Mesodermal cell (in vitro differentiated cells): ENCODE results near the gene LPXN. TPM values are rescaled to one million over a fixed set of nuclear protein-coding genes. Genes with fewer than 3 reads are reported as not detected.

ENCODE experiments used
- H3K27ac ChIP-seq: 2 replicates; pipeline ENCODE4 v1.7.0; 2013; ENCODE audit warnings: mild to moderate bottlenecking, low read depth, low read length, moderate library complexity; ENCODE audit not compliant: severe bottlenecking
- H3K36me3 ChIP-seq: 2 replicates; pipeline ENCODE4 v1.7.1; 2013; ENCODE audit warnings: mild to moderate bottlenecking, low read length, moderate library complexity; ENCODE audit not compliant: control insufficient read depth, insufficient read depth
- H3K4me1 ChIP-seq: one replicate; pipeline ENCODE4 v1.7.1; 2013; ENCODE audit warnings: mild to moderate bottlenecking, low read length; ENCODE audit not compliant: insufficient read depth, control insufficient read depth, poor library complexity, severe bottlenecking
- H3K4me3 ChIP-seq: 2 replicates; pipeline ENCODE4 v1.7.0; 2013; ENCODE audit warnings: low read length, control low read depth, mild to moderate bottlenecking; ENCODE audit not compliant: insufficient read depth, poor library complexity, severe bottlenecking; ENCODE audit errors: extremely low read depth
- H3K9me3 ChIP-seq: 2 replicates; pipeline ENCODE4 v1.7.1; 2013; ENCODE audit warnings: mild to moderate bottlenecking, low read length, moderate library complexity; ENCODE audit not compliant: control insufficient read depth
- WGBS, 2 experiments: methylation state at CpG; one replicate each; pipeline ENCODE4 v1.1.5; 2013; ENCODE audit warnings: missing lambda C conversion rate in 2 of 2; ENCODE audit not compliant: insufficient coverage in 2 of 2; 5-methylcytosine and 5-hydroxymethylcytosine counted together
- polyA plus RNA-seq, 2 experiments: library from polyadenylated mRNA; stranded (reverse); fragments of 50-300 nt; gene quantifications; one replicate each; pipeline ENCODE4 v1.2.3, GENCODE V29; 2013

The LPXN gene
- polyA plus RNA-seq (2013, experiment 1 of 2), result 2.5 TPM
- 2.2 TPM for polyA plus RNA-seq (2013, experiment 2 of 2)

GRCh38 chr11:58575377-58576020 lies at the start of gene LPXN:
TSS of gene LPXN (minus strand) at chr11:58575856. CDS start at chr11:58575772, 84 bp downstream.
- H3K4me1 ChIP-seq, result peaks cover 1% of the 10 kb centered on the region
- H3K36me3 ChIP-seq, result no peaks in the 10 kb centered on the region
- no peak within 1 kb of the TSS for H3K4me3 ChIP-seq
- H3K9me3 ChIP-seq, result no peaks in the 10 kb centered on the region
- no peak within 1 kb of the TSS for H3K27ac ChIP-seq
- WGBS, 2 experiments, result 96% methylated on average over 4 of the region's 6 CpGs

GRCh38 chr11:58625086-58625485 lies 49.4 kb upstream of the LPXN start:
- Histone ChIP-seq H3K9me3 (no peaks in the 10 kb centered on the region), H3K4me3 (no peak overlapping the region), H3K27ac (no peak overlapping the region), H3K36me3 (peaks cover 42% of the 10 kb centered on the region), H3K4me1 (peaks cover 26% of the 10 kb centered on the region)
- WGBS, 2 experiments, result 93 to 96% methylated on average over 3 of the region's 4 CpGs

DNA sequence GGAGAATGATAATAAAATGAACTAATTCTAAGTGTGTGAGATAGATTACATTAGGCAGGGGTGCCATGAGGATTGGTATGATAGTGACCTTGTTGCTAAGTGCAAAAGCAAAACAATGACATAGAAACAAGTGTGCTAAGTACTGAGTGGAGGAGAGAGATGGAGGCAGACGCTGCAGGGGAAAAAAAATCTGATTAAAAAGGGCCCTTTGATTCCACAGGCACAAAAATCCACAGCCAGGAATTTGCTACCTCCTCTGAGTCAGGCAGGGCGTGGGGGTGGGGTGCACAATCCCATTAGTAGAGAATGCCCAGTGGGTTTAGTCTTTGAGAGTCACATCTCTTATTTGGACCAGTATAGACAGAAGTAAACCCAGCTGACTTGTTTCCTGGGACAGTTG lies 46.7 kb upstream of the LPXN start, which contains the start of gene CNTF:
Gene CNTF, plus strand, starts transcription at position 322 of the 400 bp plus-strand sequence. CDS start 88 bp downstream, outside the sequence.
- Histone ChIP-seq H3K27ac (no peak within 1 kb of the TSS), H3K4me3 (no peak within 1 kb of the TSS), H3K36me3 (peaks cover 67% of the 10 kb centered on the region), H3K4me1 (peaks cover 17% of the 10 kb centered on the region), H3K9me3 (no peaks in the 10 kb centered on the region)
- 86 to 93% methylated on average over 1 to 2 of the region's 2 CpGs for WGBS, 2 experiments

GRCh38 chr11:58621586-58622262 lies 46.1 kb upstream of the LPXN start:
- no peaks in the 10 kb centered on the region for H3K9me3 ChIP-seq
- H3K4me3 ChIP-seq, result no peak overlapping the region
- H3K36me3 ChIP-seq, result peaks cover 70% of the 10 kb centered on the region
- H3K4me1 ChIP-seq, result peaks cover 13% of the 10 kb centered on the region
- WGBS, 2 experiments, result 100% methylated on average over 1 of the region's 4 CpGs; no CpG with 5 or more reads in 1 of the 2 experiments
- H3K27ac ChIP-seq, result no peak overlapping the region

- H3K4me3 ChIP-seq, result no peak overlapping the region
- peaks cover 78% of the 10 kb centered on the region for H3K36me3 ChIP-seq
- WGBS, 2 experiments, result 94 to 100% methylated on average over 3 to 4 of the region's 4 CpGs
- no peaks in the 10 kb centered on the region for H3K9me3 ChIP-seq
- no peaks in the 10 kb centered on the region for H3K4me1 ChIP-seq
- no peak overlapping the region for H3K27ac ChIP-seq
Observed at GRCh38 chr11:58617976-58618557, 42.4 kb upstream of the LPXN start.

DNA sequence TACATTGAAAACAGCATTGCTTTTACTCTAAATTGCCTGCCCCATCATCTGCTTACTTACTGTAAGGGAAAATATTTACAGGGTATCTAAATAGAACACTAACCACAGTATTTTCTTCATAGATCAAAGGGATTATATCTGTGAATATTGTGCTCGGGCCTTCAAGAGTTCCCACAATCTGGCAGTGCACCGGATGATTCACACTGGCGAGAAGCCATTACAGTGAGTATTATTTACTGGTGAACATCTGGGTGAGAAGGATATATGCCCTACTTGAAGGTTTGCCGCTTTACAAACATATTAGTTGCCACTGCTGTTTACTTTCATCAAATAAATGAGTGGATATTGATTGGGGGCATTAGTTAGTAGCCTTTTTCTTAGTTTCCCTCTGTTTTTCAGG lies 40.9 kb upstream of the LPXN start:
- H3K27ac ChIP-seq, result no peak overlapping the region
- H3K4me1 ChIP-seq, result no peaks in the 10 kb centered on the region
- peaks cover 80% of the 10 kb centered on the region for H3K36me3 ChIP-seq
- H3K9me3 ChIP-seq, result no peaks in the 10 kb centered on the region
- H3K4me3 ChIP-seq, result no peak overlapping the region
- WGBS, 2 experiments, result 100% methylated on average over 3 of the region's 4 CpGs; no CpG with 5 or more reads in 1 of the 2 experiments

DNA sequence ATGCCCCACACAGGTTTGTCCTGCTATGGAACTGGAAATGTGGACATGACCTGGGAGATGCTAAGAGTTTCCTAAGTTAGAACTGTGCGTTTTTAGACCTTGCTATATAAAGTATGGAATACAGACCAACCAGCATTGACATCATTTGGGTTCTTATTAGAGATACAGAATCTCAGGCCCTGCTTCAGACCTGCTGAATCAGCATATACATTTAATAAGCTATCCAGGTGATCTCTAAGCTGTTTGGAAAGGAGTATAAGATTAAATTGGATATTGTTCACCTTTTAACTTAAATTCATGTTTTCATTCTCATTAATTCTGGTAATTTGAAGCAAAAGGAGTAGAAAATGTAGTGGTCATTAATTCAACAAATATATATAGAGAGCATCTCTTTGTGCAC lies 39.9 kb upstream of the LPXN start:
- H3K36me3 ChIP-seq, result peaks cover 84% of the 10 kb centered on the region
- no peak overlapping the region for H3K27ac ChIP-seq
- 100% methylated on average over 1 of the region's 1 CpG; no CpG with 5 or more reads in 1 of the 2 experiments for WGBS, 2 experiments
- no peaks in the 10 kb centered on the region for H3K4me1 ChIP-seq
- no peaks in the 10 kb centered on the region for H3K9me3 ChIP-seq
- no peak overlapping the region for H3K4me3 ChIP-seq

DNA sequence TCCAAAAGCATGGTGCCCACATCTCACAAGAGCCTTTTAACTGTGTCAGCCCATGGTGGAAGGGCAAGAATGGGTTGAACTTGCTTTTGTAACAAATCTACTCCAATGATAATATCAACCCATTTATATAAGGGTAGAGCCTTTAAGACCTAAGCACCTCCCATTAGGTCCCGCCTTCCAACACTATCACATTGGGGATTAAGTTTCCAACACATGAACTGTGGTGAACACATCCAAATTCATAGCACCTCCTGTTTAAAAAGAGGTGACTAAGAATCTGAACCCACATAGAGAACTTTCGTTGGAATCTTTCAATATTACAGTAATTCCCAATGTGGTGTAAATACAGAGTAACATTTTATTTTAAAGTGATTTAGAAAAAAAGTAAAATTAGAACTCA lies 37.6 kb upstream of the LPXN start:
- Histone ChIP-seq H3K27ac (no peak overlapping the region), H3K4me3 (no peak overlapping the region), H3K36me3 (peaks cover 73% of the 10 kb centered on the region), H3K4me1 (no peaks in the 10 kb centered on the region), H3K9me3 (no peaks in the 10 kb centered on the region)
- WGBS, 2 experiments, result no CpG with 5 or more reads among the region's 2 CpGs

DNA sequence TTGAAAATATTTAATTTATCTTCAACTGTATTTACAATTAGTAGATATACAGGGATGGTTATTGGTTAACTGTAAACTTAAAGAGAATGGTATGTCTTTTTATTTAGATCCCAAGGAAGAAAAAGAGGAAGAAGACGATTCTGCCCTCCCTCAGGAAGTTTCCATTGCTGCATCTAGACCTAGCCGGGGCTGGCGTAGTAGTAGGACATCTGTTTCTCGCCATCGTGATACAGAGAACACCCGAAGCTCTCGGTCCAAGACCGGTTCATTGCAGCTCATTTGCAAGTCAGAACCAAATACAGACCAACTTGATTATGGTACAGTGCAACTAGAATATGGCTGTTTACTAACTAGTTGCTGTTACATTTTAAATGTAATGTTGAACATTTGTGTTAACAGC lies 34.1 kb upstream of the LPXN start:
- Histone ChIP-seq H3K4me3 (no peak overlapping the region), H3K27ac (no peak overlapping the region), H3K4me1 (no peaks in the 10 kb centered on the region), H3K9me3 (no peaks in the 10 kb centered on the region), H3K36me3 (peaks cover 41% of the 10 kb centered on the region)
- WGBS, 2 experiments, result 90 to 96% methylated on average over 7 of the region's 8 CpGs

DNA sequence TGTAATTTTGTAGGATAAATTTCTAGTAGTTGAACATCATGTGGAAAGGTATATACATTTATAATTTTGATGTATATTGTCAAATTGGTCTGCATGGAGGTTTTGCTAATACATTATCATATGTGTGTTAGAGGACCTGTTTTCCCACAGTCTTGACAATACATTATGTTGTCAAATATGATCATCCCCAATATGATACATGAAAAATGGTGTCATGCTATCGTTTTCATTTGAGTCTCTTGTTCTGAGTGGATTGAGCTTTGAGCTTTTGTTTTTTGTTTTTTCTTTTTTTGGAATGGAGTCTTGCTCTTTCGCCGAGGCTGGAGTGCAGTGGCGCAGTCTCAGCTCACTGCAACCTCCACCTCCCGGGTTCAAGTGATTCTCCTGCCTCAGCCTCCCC lies 32.7 kb upstream of the LPXN start:
- H3K27ac ChIP-seq, result no peak overlapping the region
- no peaks in the 10 kb centered on the region for H3K9me3 ChIP-seq
- H3K36me3 ChIP-seq, result peaks cover 29% of the 10 kb centered on the region
- no peak overlapping the region for H3K4me3 ChIP-seq
- 91% methylated on average over 2 of the region's 5 CpGs; no CpG with 5 or more reads in 1 of the 2 experiments for WGBS, 2 experiments
- no peaks in the 10 kb centered on the region for H3K4me1 ChIP-seq
